ENCODE results near the gene ING3. TPM values are rescaled to one million over a fixed set of nuclear protein-coding genes. Genes with fewer than 3 reads are reported as not detected.

The ING3 gene
- polyA plus RNA-seq, 1 of the 3 experiments (the other 2 are of a cell fraction): 8.3 TPM

DNA sequence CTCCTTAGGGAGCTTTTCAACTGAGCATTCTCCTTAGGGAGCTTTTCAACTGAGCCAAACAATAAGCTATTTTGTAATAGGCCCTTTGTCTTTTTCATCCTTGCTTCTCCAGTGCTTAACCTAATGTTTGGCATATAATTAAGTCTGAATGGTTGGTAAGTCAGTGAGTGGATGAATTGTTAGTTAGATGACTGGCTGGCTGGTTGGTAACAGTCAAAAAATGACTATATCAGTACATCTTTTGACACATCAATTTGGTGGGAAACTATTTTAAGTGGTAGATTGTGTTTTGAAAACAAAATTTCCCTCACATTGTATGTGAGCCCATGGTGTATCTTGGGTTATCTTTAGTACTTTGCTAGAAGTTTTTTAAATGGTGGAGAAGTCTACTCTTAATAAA is 16.4 kb downstream of the ING3 start:
- ChIA-PET POLR2A (no interaction called here), CTCF (interaction anchor here (1.2 to 1.6 kb wide), 3 partner anchors 142 to 175 kb away, joined by 3 to 4 read pairs (median 4); no protein-coding TSS in a partner anchor)
- H3K4me3 ChIP-seq (ENCODE audit: low read depth in 2 of 2, low read length in 1 of 2): no peak overlapping the region
- H3K4me1 ChIP-seq (ENCODE audit: control insufficient read depth in 1 of 2, insufficient read depth in 2 of 2, low read depth in 1 of 2, low read length in 1 of 2): no peaks in the 10 kb centered on the region
- H3K9ac ChIP-seq: no peak overlapping the region
- H3K9me3 ChIP-seq: no peaks in the 10 kb centered on the region
- DNase-seq: no peak
- H3K4me2 ChIP-seq: no peak overlapping the region
- peaks cover 63 to 89% of the 10 kb centered on the region in 2 experiments for H3K36me3 ChIP-seq (replicated peaks in 1 of 2; ENCODE audit: control insufficient read depth in 1 of 2, insufficient read depth in 2 of 2, low read length in 1 of 2)
- H3K9me2 ChIP-seq: no peaks in the 10 kb centered on the region
- no peak overlapping the region for H2AFZ ChIP-seq (ENCODE audit: low read depth)
- no peak overlapping the region for H3K27ac ChIP-seq (ENCODE audit: low read depth in 2 of 2, low read length in 1 of 2)
- H3F3A ChIP-seq (replicated peaks; ENCODE audit: insufficient read depth): no peaks in the 10 kb centered on the region
- no peaks in the 10 kb centered on the region for H4K20me1 ChIP-seq (ENCODE audit: insufficient read depth)
- no peak for TF ChIP-seq TAF1 (IDR thresholded peaks at IDR 0.05; ENCODE audit: borderline replicate concordance, low read depth, low read length)
- TF ChIP-seq NRF1 (IDR thresholded peaks at IDR 0.05; ENCODE audit: low read depth, low read length): no peak
- TF ChIP-seq TCF12 (IDR thresholded peaks at IDR 0.05): no peak
- TF ChIP-seq, protein P1, sequence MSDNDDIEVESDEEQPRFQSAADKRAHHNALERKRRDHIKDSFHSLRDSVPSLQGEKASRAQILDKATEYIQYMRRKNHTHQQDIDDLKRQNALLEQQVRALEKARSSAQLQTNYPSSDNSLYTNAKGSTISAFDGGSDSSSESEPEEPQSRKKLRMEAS (IDR thresholded peaks at IDR 0.05; ENCODE audit: low read depth): no peak
- TF ChIP-seq RFX5 (IDR thresholded peaks at IDR 0.05; ENCODE audit: low read length): no peak
- no peak for TF ChIP-seq MXI1 (IDR thresholded peaks at IDR 0.05; ENCODE audit: low read depth, low read length)
- TF ChIP-seq CHD2 (IDR thresholded peaks at IDR 0.05; ENCODE audit: low read length, partially characterized antibody): no peak
- TF ChIP-seq FOXM1 (IDR thresholded peaks at IDR 0.05; ENCODE audit: low read depth): no peak
- no peak for TF ChIP-seq SIN3A (IDR thresholded peaks at IDR 0.05; ENCODE audit: borderline replicate concordance, low read depth, low read length)
- TF ChIP-seq REST (IDR thresholded peaks at IDR 0.05; ENCODE audit: low read depth, low read length): no peak
- no peak for TF ChIP-seq IRF3 (IDR thresholded peaks at IDR 0.05; ENCODE audit: low read depth, low read length)
- TF ChIP-seq, protein P2, sequence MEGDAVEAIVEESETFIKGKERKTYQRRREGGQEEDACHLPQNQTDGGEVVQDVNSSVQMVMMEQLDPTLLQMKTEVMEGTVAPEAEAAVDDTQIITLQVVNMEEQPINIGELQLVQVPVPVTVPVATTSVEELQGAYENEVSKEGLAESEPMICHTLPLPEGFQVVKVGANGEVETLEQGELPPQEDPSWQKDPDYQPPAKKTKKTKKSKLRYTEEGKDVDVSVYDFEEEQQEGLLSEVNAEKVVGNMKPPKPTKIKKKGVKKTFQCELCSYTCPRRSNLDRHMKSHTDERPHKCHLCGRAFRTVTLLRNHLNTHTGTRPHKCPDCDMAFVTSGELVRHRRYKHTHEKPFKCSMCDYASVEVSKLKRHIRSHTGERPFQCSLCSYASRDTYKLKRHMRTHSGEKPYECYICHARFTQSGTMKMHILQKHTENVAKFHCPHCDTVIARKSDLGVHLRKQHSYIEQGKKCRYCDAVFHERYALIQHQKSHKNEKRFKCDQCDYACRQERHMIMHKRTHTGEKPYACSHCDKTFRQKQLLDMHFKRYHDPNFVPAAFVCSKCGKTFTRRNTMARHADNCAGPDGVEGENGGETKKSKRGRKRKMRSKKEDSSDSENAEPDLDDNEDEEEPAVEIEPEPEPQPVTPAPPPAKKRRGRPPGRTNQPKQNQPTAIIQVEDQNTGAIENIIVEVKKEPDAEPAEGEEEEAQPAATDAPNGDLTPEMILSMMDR (IDR thresholded peaks at IDR 0.05): no peak
- TF ChIP-seq EZH2phosphoT487 (IDR thresholded peaks at IDR 0.05; ENCODE audit: borderline replicate concordance, low read depth): no peak
- no peaks in the 10 kb centered on the region for H3K27me3 ChIP-seq (ENCODE audit: insufficient read depth)
- H3K79me2 ChIP-seq (ENCODE audit: insufficient read depth): no peaks in the 10 kb centered on the region

All from SK-N-SH (cell line).